Retinal pigment epithelial cell (primary cell): ENCODE measurements around the gene FAM117A.
"Not testable (repeated sequence)": the region's sequence is repeated elsewhere in the genome, so short reads cannot be mapped to it uniquely, and the experiment has no call there.

Source experiments
- DNase-seq: peaks from one replicate; pipeline ENCODE4 v3.0.0-alpha.2; 2010; ENCODE audit warnings: low read depth
- H3K4me3 ChIP-seq: 2 replicates; pipeline ENCODE4 v1.5.1; 2011; ENCODE audit warnings: mild to moderate bottlenecking, low read length, control low read depth, moderate library complexity
- CTCF ChIP-seq: conservative IDR thresholded peaks from 2 replicates; pipeline ENCODE4 v1.5.1; 2011; ENCODE audit warnings: low read depth, low read length, control low read depth, inconsistent platforms

The FAM117A gene

GRCh38 chr17:49762151-49762941 lies 1.6 kb downstream of the FAM117A start:
- TF ChIP-seq CTCF = no peak
- peak overlapping the region; percentile 82 for H3K4me3 ChIP-seq

GRCh38 chr17:49760932-49761558 lies 2.9 kb downstream of the FAM117A start:
- DNase-seq = no peak
- H3K4me3 ChIP-seq = no peak overlapping the region

More at GRCh38 chr17:49762151-49762941, 1.6 kb downstream of the FAM117A start:
- DNase-seq = no peak

GRCh38 chr17:49760296-49760695 lies 3.6 kb downstream of the FAM117A start:
- no peak for DNase-seq
- H3K4me3 ChIP-seq = no peak overlapping the region
- TF ChIP-seq CTCF = no peak

More at GRCh38 chr17:49760932-49761558, 2.9 kb downstream of the FAM117A start:
- TF ChIP-seq CTCF = no peak

GRCh38 chr17:49759203-49759602 lies 4.7 kb downstream of the FAM117A start:
- no peak for DNase-seq
- TF ChIP-seq CTCF = no peak
- H3K4me3 ChIP-seq = no peak overlapping the region

- not testable (repeated sequence) for H3K4me3 ChIP-seq, DNase-seq
Observed at GRCh38 chr17:49758464-49759010, 5.4 kb downstream of the FAM117A start.

- no peak for DNase-seq
- TF ChIP-seq CTCF = no peak
- no peak overlapping the region for H3K4me3 ChIP-seq
Observed at GRCh38 chr17:49757151-49757777, 6.7 kb downstream of the FAM117A start.
